Fibroblast of gingiva (primary cell): Measurements from ENCODE around the gene PTCD1.

Experiments used
- DNase-seq: peaks from one replicate; pipeline ENCODE4 v3.0.0-alpha.2; 2011; ENCODE audit warnings: low read depth

The PTCD1 gene

GRCh38 chr7:99369767-99370391, 68.7 kb downstream of the PTCD1 start:
- DNase-seq = no peak

GRCh38 chr7:99368750-99369389, 69.7 kb downstream of the PTCD1 start:
- DNase-seq = no peak
